Neural crest cell (in vitro differentiated cells): ENCODE measurements around the gene MYO7A. TPM values are rescaled to one million over a fixed set of nuclear protein-coding genes. Genes with fewer than 3 reads are reported as not detected.

Source experiments
- DNase-seq: peaks from one replicate; pipeline ENCODE4 v3.0.0; 2021; ENCODE audit warnings: low read depth, mixed read lengths, low spot score
- H3K27ac Mint-ChIP-seq: one replicate; pipeline ENCODE4 v1.8.0; 2021; ENCODE audit warnings: mild to moderate bottlenecking, mixed read lengths; ENCODE audit not compliant: unreplicated experiment
- H3K27me3 Mint-ChIP-seq: 2 replicates; pipeline ENCODE4 v1.8.0; 2021; ENCODE audit warnings: low read depth, mild to moderate bottlenecking, mixed read lengths
- H3K36me3 Mint-ChIP-seq: 2 replicates; pipeline ENCODE4 v1.8.0; 2021; ENCODE audit warnings: low read depth, mild to moderate bottlenecking, mixed read lengths
- H3K4me1 Mint-ChIP-seq: 2 replicates; pipeline ENCODE4 v1.8.0; 2021; ENCODE audit warnings: mixed read lengths
- H3K4me3 Mint-ChIP-seq: one replicate; pipeline ENCODE4 v1.8.0; 2021; ENCODE audit warnings: mild to moderate bottlenecking, mixed read lengths
- H3K9me3 Mint-ChIP-seq: 2 replicates; pipeline ENCODE4 v1.8.0; 2021; ENCODE audit warnings: mixed read lengths
- total RNA-seq: library from RNA; stranded (reverse); gene quantifications from 2 replicates; pipeline ENCODE4 v1.2.1, GENCODE V29; 2021
- TF ChIP-seq, protein P1 (sequence below): fragments of 200-600 bp; sonication (generic); conservative IDR thresholded peaks from 2 replicates; pipeline ENCODE4 v1.5.0; 2021; ENCODE audit warnings: antibody characterized with exemption, mild to moderate bottlenecking

Gene MYO7A
- total RNA-seq, 1 donor from 2014 or later, result 2.5 TPM

GRCh38 chr11:77173494-77173893 is 45.4 kb downstream of the MYO7A start:
- Mint-ChIP-seq H3K4me3 (no peak overlapping the region), H3K4me1 (peaks cover 45% of the 10 kb centered on the region), H3K36me3 (no peaks in the 10 kb centered on the region), H3K9me3 (peaks cover 2% of the 10 kb centered on the region), H3K27me3 (no peaks in the 10 kb centered on the region), H3K27ac (no peak overlapping the region)
- TF ChIP-seq, protein P1, sequence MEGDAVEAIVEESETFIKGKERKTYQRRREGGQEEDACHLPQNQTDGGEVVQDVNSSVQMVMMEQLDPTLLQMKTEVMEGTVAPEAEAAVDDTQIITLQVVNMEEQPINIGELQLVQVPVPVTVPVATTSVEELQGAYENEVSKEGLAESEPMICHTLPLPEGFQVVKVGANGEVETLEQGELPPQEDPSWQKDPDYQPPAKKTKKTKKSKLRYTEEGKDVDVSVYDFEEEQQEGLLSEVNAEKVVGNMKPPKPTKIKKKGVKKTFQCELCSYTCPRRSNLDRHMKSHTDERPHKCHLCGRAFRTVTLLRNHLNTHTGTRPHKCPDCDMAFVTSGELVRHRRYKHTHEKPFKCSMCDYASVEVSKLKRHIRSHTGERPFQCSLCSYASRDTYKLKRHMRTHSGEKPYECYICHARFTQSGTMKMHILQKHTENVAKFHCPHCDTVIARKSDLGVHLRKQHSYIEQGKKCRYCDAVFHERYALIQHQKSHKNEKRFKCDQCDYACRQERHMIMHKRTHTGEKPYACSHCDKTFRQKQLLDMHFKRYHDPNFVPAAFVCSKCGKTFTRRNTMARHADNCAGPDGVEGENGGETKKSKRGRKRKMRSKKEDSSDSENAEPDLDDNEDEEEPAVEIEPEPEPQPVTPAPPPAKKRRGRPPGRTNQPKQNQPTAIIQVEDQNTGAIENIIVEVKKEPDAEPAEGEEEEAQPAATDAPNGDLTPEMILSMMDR, result no peak
- no peak for DNase-seq

GRCh38 chr11:77174559-77174958 is 46.5 kb downstream of the MYO7A start:
- Mint-ChIP-seq H3K4me3 (no peak overlapping the region), H3K9me3 (peaks cover 3% of the 10 kb centered on the region), H3K36me3 (no peaks in the 10 kb centered on the region), H3K4me1 (peaks cover 45% of the 10 kb centered on the region), H3K27ac (no peak overlapping the region), H3K27me3 (no peaks in the 10 kb centered on the region)
- TF ChIP-seq, protein P1, result no peak
- DNase-seq, result no peak

DNA sequence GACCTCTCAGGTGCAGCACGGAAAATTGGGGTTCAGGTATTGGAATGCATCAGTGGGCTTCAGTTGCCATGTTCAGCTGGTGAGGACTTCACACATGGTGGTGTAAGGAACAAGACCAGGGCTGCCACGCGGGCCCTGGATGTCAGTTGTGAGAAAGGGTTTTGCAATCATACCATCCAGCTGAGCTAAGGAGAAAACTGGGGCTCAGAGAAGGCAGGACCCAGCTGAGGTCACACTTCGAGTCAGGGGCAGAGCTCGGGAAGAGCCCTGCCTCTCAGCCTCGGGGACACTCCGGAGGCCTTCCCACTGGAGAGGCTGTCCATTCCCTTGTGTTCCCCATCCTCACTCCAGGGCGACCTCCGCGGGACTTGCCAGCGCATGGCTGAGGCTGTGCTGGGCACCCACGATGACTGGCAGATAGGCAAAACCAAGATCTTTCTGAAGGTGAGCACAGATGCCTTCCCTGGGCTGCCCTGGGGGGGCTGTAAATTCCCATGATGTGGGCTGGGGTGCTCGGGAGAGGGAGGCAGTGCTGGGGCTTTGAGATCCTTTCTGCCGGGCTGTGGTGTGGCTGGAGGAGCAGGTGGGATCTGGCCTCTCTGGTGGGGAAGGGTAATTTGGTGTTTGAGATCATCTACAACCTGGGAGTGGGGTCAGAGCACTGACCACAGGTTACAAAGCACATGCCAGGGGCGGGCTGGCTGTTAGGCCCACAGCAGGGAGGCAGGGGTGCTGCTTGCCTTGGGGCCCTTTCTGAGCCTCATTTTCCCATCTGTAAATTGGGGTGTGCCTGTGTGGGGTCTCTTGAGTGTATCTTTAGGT is 47.2 kb downstream of the MYO7A start:
- TF ChIP-seq, protein P1, result no peak
- Mint-ChIP-seq H3K27ac (no peak overlapping the region), H3K36me3 (no peaks in the 10 kb centered on the region), H3K4me3 (no peak overlapping the region), H3K27me3 (no peaks in the 10 kb centered on the region), H3K4me1 (peaks cover 40% of the 10 kb centered on the region), H3K9me3 (peaks cover 3% of the 10 kb centered on the region)
- DNase-seq, result no peak

DNA sequence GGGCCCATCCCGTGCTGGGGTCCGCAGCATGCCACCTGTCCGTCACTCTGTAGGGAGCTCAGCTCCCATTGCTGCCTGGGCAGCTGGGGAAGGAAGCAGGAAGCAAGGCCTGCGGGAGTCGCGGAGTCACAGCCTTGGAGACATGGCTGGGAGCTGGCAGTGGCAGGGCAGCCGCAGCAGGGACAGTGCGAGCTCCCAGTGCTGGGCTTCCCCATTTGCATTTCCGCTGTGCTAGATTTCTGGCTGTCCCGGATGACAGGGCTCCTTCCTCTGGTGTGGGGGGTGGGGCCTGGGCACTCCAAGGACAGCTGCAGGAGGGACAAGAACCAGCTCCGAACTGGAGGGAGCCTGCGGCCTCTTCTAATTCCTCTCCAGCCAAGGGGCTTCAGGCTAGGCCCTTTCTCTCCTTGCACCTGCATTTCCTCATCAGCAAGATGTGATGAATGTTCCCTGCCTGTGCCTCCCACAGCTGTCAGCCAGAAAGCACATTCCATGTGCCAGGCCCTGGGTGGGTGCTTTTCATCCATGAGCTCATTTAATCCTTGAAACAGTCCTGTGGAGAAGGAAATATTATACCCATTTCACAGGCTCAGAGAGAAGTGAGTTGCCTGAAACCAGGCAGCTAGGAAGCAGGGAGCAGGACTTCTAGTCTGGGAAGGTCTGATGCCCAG is 48.0 kb downstream of the MYO7A start:
- H3K27ac Mint-ChIP-seq, result peak overlapping the region; percentile 50
- peaks cover 3% of the 10 kb centered on the region for H3K9me3 Mint-ChIP-seq
- peak; percentile 21 for DNase-seq
- H3K36me3 Mint-ChIP-seq, result no peaks in the 10 kb centered on the region
- H3K4me3 Mint-ChIP-seq, result no peak overlapping the region
- no peaks in the 10 kb centered on the region for H3K27me3 Mint-ChIP-seq
- H3K4me1 Mint-ChIP-seq, result peaks cover 40% of the 10 kb centered on the region
- TF ChIP-seq, protein P1, result no peak

GRCh38 chr11:77176996-77177395 is 49.0 kb downstream of the MYO7A start:
- TF ChIP-seq, protein P1, result no peak
- Mint-ChIP-seq H3K27me3 (no peaks in the 10 kb centered on the region), H3K4me3 (no peak overlapping the region), H3K27ac (no peak overlapping the region), H3K4me1 (peaks cover 34% of the 10 kb centered on the region), H3K36me3 (no peaks in the 10 kb centered on the region), H3K9me3 (peaks cover 3% of the 10 kb centered on the region)
- no peak for DNase-seq
